ENCODE data around the gene SDHAF2. TPM values are rescaled to one million over a fixed set of nuclear protein-coding genes. Genes with fewer than 3 reads are reported as not detected.

Gene SDHAF2
- total and polyA plus RNA-seq, 4 donors: 25.5 to 46.9 (median 30.2) TPM

- no peak overlapping the region for H3K9ac ChIP-seq (ENCODE audit: low read depth in 1 of 2, low read length in 2 of 2)
- WGBS: 29% methylated on average over 13 of the region's 13 CpGs
Measured at GRCh38 chr11:61489833-61490721, 60.2 kb downstream of the SDHAF2 start.

DNA sequence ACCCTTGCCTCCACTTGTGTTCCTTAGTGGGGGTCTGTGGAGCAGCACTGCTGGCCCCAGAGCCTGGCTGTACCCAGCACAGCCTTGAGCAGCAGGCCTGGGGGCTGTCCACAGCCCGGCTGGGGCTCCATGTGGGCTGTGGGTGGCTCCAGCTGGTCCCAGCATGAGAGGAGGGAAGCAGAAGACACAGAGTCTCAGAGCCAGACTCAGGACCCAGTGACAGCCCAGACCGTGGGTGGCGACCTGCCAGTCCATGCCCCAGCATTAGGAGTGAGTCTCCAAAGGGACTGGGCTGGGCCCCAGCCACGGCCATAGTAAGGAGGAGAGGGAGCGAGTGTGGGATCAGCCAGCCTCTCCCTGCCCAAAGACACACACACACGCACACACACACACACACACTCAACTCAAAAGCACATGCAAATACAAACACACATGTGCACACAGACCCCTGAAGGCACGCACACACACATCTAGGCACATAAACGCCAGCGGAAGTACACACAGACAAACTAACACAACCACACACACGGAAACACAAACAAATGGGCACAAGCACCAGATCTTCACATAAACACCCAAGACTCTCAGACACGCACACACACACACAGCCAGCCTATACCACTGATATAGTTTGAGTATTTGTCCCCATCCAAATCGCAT, 61.9 kb downstream of the SDHAF2 start:
- 91% methylated on average over 12 of the region's 12 CpGs for WGBS
- no peak for DNase-seq (ENCODE audit: low spot score)
- Histone ChIP-seq H3K36me3 (ENCODE audit: control insufficient read depth in 4 of 4, insufficient read depth in 3 of 4, low read depth in 1 of 4, low read length in 3 of 4) (no peaks in the 10 kb centered on the region), H3K9ac (ENCODE audit: low read depth in 1 of 2, low read length in 2 of 2) (no peak overlapping the region), H3K4me1 (ENCODE audit: control insufficient read depth in 4 of 4, insufficient read depth in 4 of 4, low read length in 3 of 4) (peaks cover 16 to 37% (median 29%) of the 10 kb centered on the region in 4 donors), H3K9me3 (ENCODE audit: control insufficient read depth in 4 of 4, low read length in 3 of 4) (no peaks in the 10 kb centered on the region), H3K27ac (ENCODE audit: low read depth in 1 of 2, low read length in 2 of 2) (no peak overlapping the region), H3K27me3 (ENCODE audit: control insufficient read depth in 4 of 4, insufficient read depth in 4 of 4, low read length in 3 of 4) (no peaks in the 10 kb centered on the region), H3K4me3 (ENCODE audit: low read depth in 1 of 3, low read length in 3 of 3) (no peak overlapping the region)
- TF ChIP-seq NR2F2 (IDR thresholded peaks at IDR 0.05) (no peak), FOXA2 (IDR thresholded peaks at IDR 0.05) (no peak), ZBTB33 (IDR thresholded peaks at IDR 0.05) (no peak), RXRA (IDR thresholded peaks at IDR 0.05) (no peak), SP1 (IDR thresholded peaks at IDR 0.05) (no peak), JUND (IDR thresholded peaks at IDR 0.05) (no peak), HNF4G (IDR thresholded peaks at IDR 0.05) (no peak), TAF1 (conservative IDR thresholded peaks at IDR 0.05) (no peak), HNF4A (conservative IDR thresholded peaks at IDR 0.05) (no peak), GABPA (IDR thresholded peaks at IDR 0.05 in 1 of 2, conservative IDR thresholded peaks at IDR 0.05 in 1 of 2) (no peak)
- TF ChIP-seq, protein P1, sequence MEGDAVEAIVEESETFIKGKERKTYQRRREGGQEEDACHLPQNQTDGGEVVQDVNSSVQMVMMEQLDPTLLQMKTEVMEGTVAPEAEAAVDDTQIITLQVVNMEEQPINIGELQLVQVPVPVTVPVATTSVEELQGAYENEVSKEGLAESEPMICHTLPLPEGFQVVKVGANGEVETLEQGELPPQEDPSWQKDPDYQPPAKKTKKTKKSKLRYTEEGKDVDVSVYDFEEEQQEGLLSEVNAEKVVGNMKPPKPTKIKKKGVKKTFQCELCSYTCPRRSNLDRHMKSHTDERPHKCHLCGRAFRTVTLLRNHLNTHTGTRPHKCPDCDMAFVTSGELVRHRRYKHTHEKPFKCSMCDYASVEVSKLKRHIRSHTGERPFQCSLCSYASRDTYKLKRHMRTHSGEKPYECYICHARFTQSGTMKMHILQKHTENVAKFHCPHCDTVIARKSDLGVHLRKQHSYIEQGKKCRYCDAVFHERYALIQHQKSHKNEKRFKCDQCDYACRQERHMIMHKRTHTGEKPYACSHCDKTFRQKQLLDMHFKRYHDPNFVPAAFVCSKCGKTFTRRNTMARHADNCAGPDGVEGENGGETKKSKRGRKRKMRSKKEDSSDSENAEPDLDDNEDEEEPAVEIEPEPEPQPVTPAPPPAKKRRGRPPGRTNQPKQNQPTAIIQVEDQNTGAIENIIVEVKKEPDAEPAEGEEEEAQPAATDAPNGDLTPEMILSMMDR (IDR thresholded peaks at IDR 0.05; ENCODE audit: low read depth, low read length, missing input control): no peak
- TF ChIP-seq, protein P2, sequence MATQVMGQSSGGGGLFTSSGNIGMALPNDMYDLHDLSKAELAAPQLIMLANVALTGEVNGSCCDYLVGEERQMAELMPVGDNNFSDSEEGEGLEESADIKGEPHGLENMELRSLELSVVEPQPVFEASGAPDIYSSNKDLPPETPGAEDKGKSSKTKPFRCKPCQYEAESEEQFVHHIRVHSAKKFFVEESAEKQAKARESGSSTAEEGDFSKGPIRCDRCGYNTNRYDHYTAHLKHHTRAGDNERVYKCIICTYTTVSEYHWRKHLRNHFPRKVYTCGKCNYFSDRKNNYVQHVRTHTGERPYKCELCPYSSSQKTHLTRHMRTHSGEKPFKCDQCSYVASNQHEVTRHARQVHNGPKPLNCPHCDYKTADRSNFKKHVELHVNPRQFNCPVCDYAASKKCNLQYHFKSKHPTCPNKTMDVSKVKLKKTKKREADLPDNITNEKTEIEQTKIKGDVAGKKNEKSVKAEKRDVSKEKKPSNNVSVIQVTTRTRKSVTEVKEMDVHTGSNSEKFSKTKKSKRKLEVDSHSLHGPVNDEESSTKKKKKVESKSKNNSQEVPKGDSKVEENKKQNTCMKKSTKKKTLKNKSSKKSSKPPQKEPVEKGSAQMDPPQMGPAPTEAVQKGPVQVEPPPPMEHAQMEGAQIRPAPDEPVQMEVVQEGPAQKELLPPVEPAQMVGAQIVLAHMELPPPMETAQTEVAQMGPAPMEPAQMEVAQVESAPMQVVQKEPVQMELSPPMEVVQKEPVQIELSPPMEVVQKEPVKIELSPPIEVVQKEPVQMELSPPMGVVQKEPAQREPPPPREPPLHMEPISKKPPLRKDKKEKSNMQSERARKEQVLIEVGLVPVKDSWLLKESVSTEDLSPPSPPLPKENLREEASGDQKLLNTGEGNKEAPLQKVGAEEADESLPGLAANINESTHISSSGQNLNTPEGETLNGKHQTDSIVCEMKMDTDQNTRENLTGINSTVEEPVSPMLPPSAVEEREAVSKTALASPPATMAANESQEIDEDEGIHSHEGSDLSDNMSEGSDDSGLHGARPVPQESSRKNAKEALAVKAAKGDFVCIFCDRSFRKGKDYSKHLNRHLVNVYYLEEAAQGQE (IDR thresholded peaks at IDR 0.05): no peak

More at GRCh38 chr11:61489833-61490721, 60.2 kb downstream of the SDHAF2 start:
- Histone ChIP-seq H3K27me3 (ENCODE audit: control insufficient read depth in 4 of 4, insufficient read depth in 4 of 4, low read length in 3 of 4) (no peaks in the 10 kb centered on the region), H3K36me3 (ENCODE audit: control insufficient read depth in 4 of 4, insufficient read depth in 3 of 4, low read depth in 1 of 4, low read length in 3 of 4) (no peaks in the 10 kb centered on the region), H3K4me1 (ENCODE audit: control insufficient read depth in 4 of 4, insufficient read depth in 4 of 4, low read length in 3 of 4) (peaks cover 16 to 37% (median 29%) of the 10 kb centered on the region in 4 donors), H3K4me3 (ENCODE audit: low read depth in 1 of 3, low read length in 3 of 3) (peak overlapping the region in 1 of 3 donors; percentile 10), H3K9me3 (ENCODE audit: control insufficient read depth in 4 of 4, low read length in 3 of 4) (no peaks in the 10 kb centered on the region), H3K27ac (ENCODE audit: low read depth in 1 of 2, low read length in 2 of 2) (peak overlapping the region; percentile 60 to 71)
- DNase-seq (ENCODE audit: low spot score): no peak
- peak; percentile 94 for TF ChIP-seq SP1 (IDR thresholded peaks at IDR 0.05)
- TF ChIP-seq FOXA2 (IDR thresholded peaks at IDR 0.05): peak; percentile 34
- TF ChIP-seq FOXA1 (IDR thresholded peaks at IDR 0.05): no peak
- TF ChIP-seq RXRA (IDR thresholded peaks at IDR 0.05): peak; percentile 99 to 100
- peak in 1 of 2 donors; percentile 47 for TF ChIP-seq RAD21 (IDR thresholded peaks at IDR 0.05)
- TF ChIP-seq, protein P3, sequence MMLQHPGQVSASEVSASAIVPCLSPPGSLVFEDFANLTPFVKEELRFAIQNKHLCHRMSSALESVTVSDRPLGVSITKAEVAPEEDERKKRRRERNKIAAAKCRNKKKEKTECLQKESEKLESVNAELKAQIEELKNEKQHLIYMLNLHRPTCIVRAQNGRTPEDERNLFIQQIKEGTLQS (IDR thresholded peaks at IDR 0.05): no peak
- TF ChIP-seq HNF4A (conservative IDR thresholded peaks at IDR 0.05): peak; percentile 95
- no peak for TF ChIP-seq YY1 (IDR thresholded peaks at IDR 0.05)
- TF ChIP-seq TAF1 (conservative IDR thresholded peaks at IDR 0.05): no peak
- TF ChIP-seq, protein P2 (IDR thresholded peaks at IDR 0.05): peak; percentile 57
- TF ChIP-seq HNF4G (IDR thresholded peaks at IDR 0.05): peak; percentile 65
- TF ChIP-seq NR2F2 (IDR thresholded peaks at IDR 0.05): peak; percentile 91
- TF ChIP-seq GABPA (IDR thresholded peaks at IDR 0.05 in 1 of 2, conservative IDR thresholded peaks at IDR 0.05 in 1 of 2): no peak
- peak in 1 of 2 donors; percentile 47 for TF ChIP-seq JUND (IDR thresholded peaks at IDR 0.05)
